ENCODE measurements around the gene GAD2.
A peak's percentile ranks its signal among the peaks of the same experiment; 100 is the strongest.
"Not testable (repeated sequence)": the region's sequence is repeated elsewhere in the genome, so short reads cannot be mapped to it uniquely, and the experiment has no call there.

The GAD2 gene

DNA sequence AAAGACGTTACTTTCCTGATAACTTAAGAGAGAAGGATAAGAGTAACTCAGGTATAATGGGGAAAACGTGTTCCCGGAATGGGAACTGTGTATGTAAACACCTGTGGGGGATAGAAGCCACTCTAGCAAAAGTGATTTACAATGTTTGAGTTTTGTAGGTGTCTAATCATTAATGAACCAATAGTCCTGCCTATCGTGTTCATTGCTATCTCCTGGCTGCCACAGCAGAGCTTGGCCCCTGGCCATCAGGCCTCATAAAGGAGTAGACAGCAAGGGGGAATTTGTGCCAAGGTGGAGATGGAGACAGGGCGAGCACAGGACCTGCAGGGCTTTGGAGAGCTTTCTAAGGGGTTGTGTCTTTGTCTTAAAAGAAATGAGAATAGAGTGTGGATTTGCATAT is 102.1 kb downstream of the GAD2 start:
- Histone ChIP-seq H3K27ac (ENCODE audit: low read length) (no peak overlapping the region), H3K27me3 (ENCODE audit: low read depth, low read length) (no peaks in the 10 kb centered on the region), H3K4me1 (ENCODE audit: control insufficient read depth in 1 of 2, insufficient read depth in 2 of 2, low read length in 2 of 2) (no peaks in the 10 kb centered on the region), H3K36me3 (ENCODE audit: control insufficient read depth in 1 of 2, insufficient read depth in 2 of 2, low read length in 2 of 2) (no peaks in the 10 kb centered on the region), H3K4me3 (ENCODE audit: low read depth in 1 of 2, low read length in 2 of 2) (no peak overlapping the region), H3K9me3 (ENCODE audit: control insufficient read depth in 1 of 2, low read length in 2 of 2) (no peaks in the 10 kb centered on the region)

DNA sequence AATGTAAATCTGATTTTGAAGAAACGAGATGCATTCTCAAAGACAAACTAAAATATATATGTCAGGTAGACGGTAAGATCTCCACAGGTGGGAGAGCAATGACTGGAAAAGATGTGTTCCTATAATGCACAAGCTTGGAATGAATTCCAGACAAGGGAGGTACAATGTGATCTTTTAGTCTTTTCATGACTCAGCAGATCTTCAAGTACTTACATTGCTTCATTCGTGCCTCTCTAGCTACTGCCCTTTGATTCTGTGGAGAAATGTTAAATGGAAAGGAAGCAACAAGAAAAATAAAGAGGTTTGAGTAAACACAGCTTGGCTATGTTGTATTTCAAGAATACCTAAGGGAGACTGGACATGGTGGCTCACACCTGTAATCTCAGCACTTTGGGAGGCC is 106.6 kb downstream of the GAD2 start:
- Histone ChIP-seq H3K4me1 (ENCODE audit: control insufficient read depth in 1 of 2, insufficient read depth in 2 of 2, low read length in 2 of 2) (no peaks in the 10 kb centered on the region), H3K36me3 (ENCODE audit: control insufficient read depth in 1 of 2, insufficient read depth in 2 of 2, low read length in 2 of 2) (no peaks in the 10 kb centered on the region), H3K4me3 (ENCODE audit: low read depth in 1 of 2, low read length in 2 of 2) (no peak overlapping the region), H3K27ac (ENCODE audit: low read length) (no peak overlapping the region), H3K27me3 (ENCODE audit: low read depth, low read length) (no peaks in the 10 kb centered on the region), H3K9me3 (ENCODE audit: control insufficient read depth in 1 of 2, low read length in 2 of 2) (peaks cover 0 to 3% of the 10 kb centered on the region in 2 donors)

GRCh38 chr10:26326851-26327250 is 110.3 kb downstream of the GAD2 start:
- Histone ChIP-seq H3K36me3 (ENCODE audit: control insufficient read depth in 1 of 2, insufficient read depth in 2 of 2, low read length in 2 of 2) (no peaks in the 10 kb centered on the region), H3K9me3 (ENCODE audit: control insufficient read depth in 1 of 2, low read length in 2 of 2) (peaks cover 0 to 3% of the 10 kb centered on the region in 2 donors), H3K27ac (ENCODE audit: low read length) (no peak overlapping the region), H3K4me3 (ENCODE audit: low read depth in 1 of 2, low read length in 2 of 2) (no peak overlapping the region), H3K4me1 (ENCODE audit: control insufficient read depth in 1 of 2, insufficient read depth in 2 of 2, low read length in 2 of 2) (no peaks in the 10 kb centered on the region), H3K27me3 (ENCODE audit: low read depth, low read length) (no peaks in the 10 kb centered on the region)

DNA sequence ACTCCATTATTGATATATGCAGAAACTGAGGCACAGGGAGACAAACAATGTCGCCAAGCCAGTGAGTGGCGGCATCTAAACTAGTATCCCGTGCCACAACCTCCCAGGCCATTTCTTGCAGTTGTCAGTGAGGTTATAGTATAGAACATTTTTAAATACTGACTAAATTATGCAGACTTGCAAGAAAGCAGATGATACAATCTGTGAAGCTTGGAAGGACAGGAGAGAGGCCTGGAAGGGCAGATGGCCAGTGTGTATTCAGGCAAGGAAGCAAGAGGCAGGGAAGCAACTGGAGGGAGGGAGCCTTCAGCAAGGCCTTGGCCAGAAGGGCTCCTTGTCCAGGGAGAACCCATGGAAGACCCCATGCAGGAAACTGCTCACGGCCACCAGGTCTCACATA is 111.2 kb downstream of the GAD2 start:
- H3K36me3 ChIP-seq (ENCODE audit: control insufficient read depth in 1 of 2, insufficient read depth in 2 of 2, low read length in 2 of 2), result no peaks in the 10 kb centered on the region
- no peaks in the 10 kb centered on the region for H3K4me1 ChIP-seq (ENCODE audit: control insufficient read depth in 1 of 2, insufficient read depth in 2 of 2, low read length in 2 of 2)
- peaks cover 0 to 3% of the 10 kb centered on the region in 2 donors for H3K9me3 ChIP-seq (ENCODE audit: control insufficient read depth in 1 of 2, low read length in 2 of 2)
- no peak overlapping the region for H3K27ac ChIP-seq (ENCODE audit: low read length)
- H3K27me3 ChIP-seq (ENCODE audit: low read depth, low read length), result no peaks in the 10 kb centered on the region
- no peak overlapping the region for H3K4me3 ChIP-seq (ENCODE audit: low read depth in 1 of 2, low read length in 2 of 2)

- no peaks in the 10 kb centered on the region for H3K36me3 ChIP-seq (ENCODE audit: control insufficient read depth in 1 of 2, insufficient read depth in 2 of 2, low read length in 2 of 2)
- H3K27ac ChIP-seq (ENCODE audit: low read length), result no peak overlapping the region
Observed at GRCh38 chr10:26331371-26331770, 114.8 kb downstream of the GAD2 start.

GRCh38 chr10:26334232-26334931 is 117.8 kb downstream of the GAD2 start:
- no peak overlapping the region for H3K27ac ChIP-seq (ENCODE audit: low read length)
- H3K36me3 ChIP-seq (ENCODE audit: control insufficient read depth in 1 of 2, insufficient read depth in 2 of 2, low read length in 2 of 2), result no peaks in the 10 kb centered on the region
- H3K4me1 ChIP-seq (ENCODE audit: control insufficient read depth in 1 of 2, insufficient read depth in 2 of 2, low read length in 2 of 2), result no peaks in the 10 kb centered on the region
- H3K4me3 ChIP-seq (ENCODE audit: low read depth in 1 of 2, low read length in 2 of 2), result no peak overlapping the region
- peaks cover 0 to 3% of the 10 kb centered on the region in 2 donors for H3K9me3 ChIP-seq (ENCODE audit: control insufficient read depth in 1 of 2, low read length in 2 of 2)
- H3K27me3 ChIP-seq (ENCODE audit: low read depth, low read length), result no peaks in the 10 kb centered on the region

More at GRCh38 chr10:26331371-26331770, 114.8 kb downstream of the GAD2 start:
- H3K4me1 ChIP-seq (ENCODE audit: control insufficient read depth in 1 of 2, insufficient read depth in 2 of 2, low read length in 2 of 2), result no peaks in the 10 kb centered on the region
- no peaks in the 10 kb centered on the region for H3K27me3 ChIP-seq (ENCODE audit: low read depth, low read length)
- no peak overlapping the region for H3K4me3 ChIP-seq (ENCODE audit: low read depth in 1 of 2, low read length in 2 of 2)
- peaks cover 0 to 3% of the 10 kb centered on the region in 2 donors for H3K9me3 ChIP-seq (ENCODE audit: control insufficient read depth in 1 of 2, low read length in 2 of 2)

DNA sequence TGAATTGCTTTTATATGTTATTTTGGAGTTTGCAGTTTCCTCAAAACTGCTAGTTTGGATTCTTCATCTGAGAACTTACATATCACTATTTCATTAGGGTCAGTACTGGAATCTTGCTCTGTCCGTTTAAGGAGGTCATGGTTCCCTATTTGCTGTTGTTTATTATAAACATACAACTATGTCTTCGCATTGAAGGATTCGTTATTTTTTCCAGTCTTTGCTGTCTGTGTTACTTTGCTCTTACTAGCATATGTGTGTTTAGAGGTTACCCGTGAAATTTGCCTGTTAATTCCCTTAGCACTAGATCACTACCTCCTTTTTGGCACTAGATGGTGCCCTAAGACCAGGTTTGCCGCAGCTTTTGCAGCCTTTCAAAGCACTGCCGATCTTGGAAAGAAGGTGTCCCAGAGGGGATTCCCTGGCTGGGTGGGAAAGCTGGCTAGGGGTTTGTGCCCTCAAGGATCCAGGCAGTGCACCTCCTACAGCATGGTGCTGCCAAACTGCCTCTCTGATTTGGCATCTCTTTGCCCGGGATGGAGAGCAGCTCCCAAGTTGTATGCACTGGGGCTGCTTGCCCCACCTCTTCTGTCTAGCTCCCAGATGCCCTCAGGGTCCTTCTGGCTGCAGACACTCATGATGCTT is 118.5 kb downstream of the GAD2 start:
- H3K36me3 ChIP-seq (ENCODE audit: control insufficient read depth in 1 of 2, insufficient read depth in 2 of 2, low read length in 2 of 2), result no peaks in the 10 kb centered on the region
- H3K27ac ChIP-seq (ENCODE audit: low read length), result no peak overlapping the region
- peak overlapping the region; percentile 30 to 38 for H3K4me3 ChIP-seq (ENCODE audit: low read depth in 1 of 2, low read length in 2 of 2)
- no peaks in the 10 kb centered on the region for H3K27me3 ChIP-seq (ENCODE audit: low read depth, low read length)
- peaks cover 0 to 3% of the 10 kb centered on the region in 2 donors for H3K9me3 ChIP-seq (ENCODE audit: control insufficient read depth in 1 of 2, low read length in 2 of 2)
- no peaks in the 10 kb centered on the region for H3K4me1 ChIP-seq (ENCODE audit: control insufficient read depth in 1 of 2, insufficient read depth in 2 of 2, low read length in 2 of 2)

DNA sequence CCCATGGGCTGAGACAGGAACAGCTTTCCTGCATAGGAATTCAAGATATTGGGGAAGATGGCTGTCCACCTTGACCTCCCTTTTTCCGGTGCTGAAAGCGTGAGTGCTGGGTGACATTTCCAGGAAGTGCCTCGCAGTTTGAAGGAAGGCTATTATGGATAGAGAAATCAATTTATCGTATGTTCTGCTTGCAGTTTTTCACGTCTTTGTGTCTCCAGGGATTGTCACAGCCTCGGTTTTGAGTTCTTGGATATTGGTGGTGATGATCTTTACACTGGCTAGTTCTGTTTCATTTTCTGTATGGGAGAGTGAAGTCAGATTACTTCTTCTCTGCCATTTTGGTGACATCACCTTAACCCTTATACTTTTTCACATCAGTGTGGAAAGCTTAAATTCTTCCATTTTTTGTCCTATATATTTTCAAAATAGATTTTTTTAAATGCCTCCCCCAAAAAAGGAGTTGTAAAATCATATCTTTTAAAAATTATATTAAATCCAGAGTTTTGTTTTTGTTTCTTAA is 119.1 kb downstream of the GAD2 start:
- Histone ChIP-seq H3K27ac (ENCODE audit: low read length) (no peak overlapping the region), H3K4me3 (ENCODE audit: low read depth in 1 of 2, low read length in 2 of 2) (peak overlapping the region; percentile 30 to 38), H3K4me1 (ENCODE audit: control insufficient read depth in 1 of 2, insufficient read depth in 2 of 2, low read length in 2 of 2) (no peaks in the 10 kb centered on the region), H3K27me3 (ENCODE audit: low read depth, low read length) (no peaks in the 10 kb centered on the region), H3K36me3 (ENCODE audit: control insufficient read depth in 1 of 2, insufficient read depth in 2 of 2, low read length in 2 of 2) (no peaks in the 10 kb centered on the region), H3K9me3 (ENCODE audit: control insufficient read depth in 1 of 2, low read length in 2 of 2) (peaks cover 0 to 3% of the 10 kb centered on the region in 2 donors)

- H3K27ac ChIP-seq (ENCODE audit: low read length), result no peak overlapping the region
- no peaks in the 10 kb centered on the region for H3K4me1 ChIP-seq (ENCODE audit: control insufficient read depth in 1 of 2, insufficient read depth in 2 of 2, low read length in 2 of 2)
- no peaks in the 10 kb centered on the region for H3K27me3 ChIP-seq (ENCODE audit: low read depth, low read length)
- H3K4me3 ChIP-seq (ENCODE audit: low read depth in 1 of 2, low read length in 2 of 2), result no peak overlapping the region
- peaks cover 0 to 3% of the 10 kb centered on the region in 2 donors for H3K9me3 ChIP-seq (ENCODE audit: control insufficient read depth in 1 of 2, low read length in 2 of 2)
- H3K36me3 ChIP-seq (ENCODE audit: control insufficient read depth in 1 of 2, insufficient read depth in 2 of 2, low read length in 2 of 2), result no peaks in the 10 kb centered on the region
Observed at GRCh38 chr10:26336979-26337378, 120.4 kb downstream of the GAD2 start.

DNA sequence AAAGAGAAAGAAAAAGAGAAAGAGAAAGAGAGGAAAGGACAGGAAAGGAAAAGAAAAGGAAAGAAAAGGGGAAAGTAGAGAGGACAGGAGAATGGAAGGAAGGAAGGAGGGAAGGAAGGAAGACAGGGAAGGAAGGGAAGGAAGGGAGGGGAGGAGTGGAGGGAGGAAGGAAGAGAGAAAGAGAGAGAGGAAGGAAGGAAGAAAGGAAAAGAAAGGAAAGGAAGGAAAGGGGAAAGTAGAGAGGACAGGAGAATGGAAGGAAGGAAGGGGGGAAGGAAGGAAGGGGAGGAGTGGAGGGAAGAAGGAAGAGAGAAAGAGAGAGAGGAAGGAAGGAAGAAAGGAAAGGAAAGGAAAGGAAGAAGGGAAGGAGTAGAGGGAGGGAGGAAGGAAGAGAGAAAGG is 125.1 kb downstream of the GAD2 start:
- Histone ChIP-seq H3K4me3 (ENCODE audit: low read depth in 1 of 2, low read length in 2 of 2) (no peak overlapping the region), H3K27me3 (ENCODE audit: low read depth, low read length) (no peaks in the 10 kb centered on the region)

GRCh38 chr10:26348821-26349417 is 132.3 kb downstream of the GAD2 start:
- H3K4me1 ChIP-seq (ENCODE audit: control insufficient read depth in 1 of 2, insufficient read depth in 2 of 2, low read length in 2 of 2); H3K4me3 ChIP-seq (ENCODE audit: low read depth in 1 of 2, low read length in 2 of 2); H3K27ac ChIP-seq (ENCODE audit: low read length); H3K27me3 ChIP-seq (ENCODE audit: low read depth, low read length); H3K9me3 ChIP-seq (ENCODE audit: control insufficient read depth in 1 of 2, low read length in 2 of 2); H3K36me3 ChIP-seq (ENCODE audit: control insufficient read depth in 1 of 2, insufficient read depth in 2 of 2, low read length in 2 of 2): not testable (repeated sequence)

More for the DNA sequence above, 125.1 kb downstream of the GAD2 start:
- Histone ChIP-seq H3K4me1 (ENCODE audit: control insufficient read depth in 1 of 2, insufficient read depth in 2 of 2, low read length in 2 of 2) (no peaks in the 10 kb centered on the region), H3K27ac (ENCODE audit: low read length) (no peak overlapping the region), H3K9me3 (ENCODE audit: control insufficient read depth in 1 of 2, low read length in 2 of 2) (no peaks in the 10 kb centered on the region), H3K36me3 (ENCODE audit: control insufficient read depth in 1 of 2, insufficient read depth in 2 of 2, low read length in 2 of 2) (no peaks in the 10 kb centered on the region)

Measured in muscle layer of duodenum (tissue), 2 donors.